ENCODE data around the gene TRAPPC14.
A peak's percentile ranks its signal among the peaks of the same experiment; 100 is the strongest.
"Not testable (repeated sequence)": the region's sequence is repeated elsewhere in the genome, so short reads cannot be mapped to it uniquely, and the experiment has no call there.

Gene TRAPPC14

GRCh38 chr7:100153708-100154535, 4.6 kb downstream of the TRAPPC14 start:
- no peak for DNase-seq

- no peak for DNase-seq
Measured at GRCh38 chr7:100152937-100153666, 5.4 kb downstream of the TRAPPC14 start.

- no peak for DNase-seq
Measured at GRCh38 chr7:100152404-100152803, 6.1 kb downstream of the TRAPPC14 start.

GRCh38 chr7:100148559-100149328, 9.8 kb downstream of the TRAPPC14 start, which contains the start of gene LAMTOR4:
Gene LAMTOR4, plus strand, starts transcription at chr7:100148918. Its CDS starts 55 bp downstream, at chr7:100148973.
- peak; percentile 99 to 100 for DNase-seq

GRCh38 chr7:100148225-100148558, 10.3 kb downstream of the TRAPPC14 start:
- no peak for DNase-seq

GRCh38 chr7:100147278-100147677, 11.2 kb downstream of the TRAPPC14 start:
- no peak for DNase-seq

GRCh38 chr7:100146350-100146749, 12.2 kb downstream of the TRAPPC14 start:
- DNase-seq = not testable (repeated sequence)

GRCh38 chr7:100142461-100142860, 16.1 kb downstream of the TRAPPC14 start:
- DNase-seq = no peak

- DNase-seq = no peak
Measured at GRCh38 chr7:100141555-100141949, 17.0 kb downstream of the TRAPPC14 start.

- no peak for DNase-seq
Measured at GRCh38 chr7:100137851-100138760, 20.4 kb downstream of the TRAPPC14 start.

- peak; percentile 44 to 83 for DNase-seq
Measured at GRCh38 chr7:100132697-100133151, 25.8 kb downstream of the TRAPPC14 start.

GRCh38 chr7:100132126-100132525, 26.4 kb downstream of the TRAPPC14 start:
- no peak for DNase-seq

GRCh38 chr7:100130608-100131453, 27.7 kb downstream of the TRAPPC14 start:
- peak; percentile 30 to 90 for DNase-seq

- DNase-seq = not testable (repeated sequence)
Measured at GRCh38 chr7:100130220-100130607, 28.3 kb downstream of the TRAPPC14 start.

GRCh38 chr7:100128637-100128963, 29.9 kb downstream of the TRAPPC14 start:
- DNase-seq = no peak

GRCh38 chr7:100127866-100128636, 30.5 kb downstream of the TRAPPC14 start:
- DNase-seq = peak; percentile 42 to 64

GRCh38 chr7:100126931-100127865, 31.3 kb downstream of the TRAPPC14 start, which contains the start of gene MBLAC1:
Gene MBLAC1, plus strand, starts transcription at chr7:100126967. Its CDS starts 429 bp downstream, at chr7:100127396.
- peak; percentile 90 to 97 for DNase-seq

- DNase-seq = no peak
Measured at GRCh38 chr7:100126239-100126930, 32.1 kb downstream of the TRAPPC14 start.

Measured in NCI-H526 (cell line).